OCI-LY7 (cell line): Measurements from ENCODE around the gene GNB5. TPM values are rescaled to one million over a fixed set of nuclear protein-coding genes. Genes with fewer than 3 reads are reported as not detected.

ENCODE experiments used
- small RNA-seq: library from RNA; depleted of rRNA; stranded (forward); fragments of <200 nt; gene quantifications from one replicate; pipeline ENCODE3, GENCODE V24; 2014
- total RNA-seq, 2 experiments: library from RNA; depleted of rRNA in 1 of 2; stranded (reverse); fragments of >200 nt in 1 of 2; shearing (Covaris generic) in 1 of 2; gene quantifications; 2 replicates each; pipeline ENCODE4 v1.2.3, GENCODE V29; 2014 to 2022

Gene GNB5
- total RNA-seq, 2 experiments from 2014 or later = 49.0 to 53.9 TPM

Small RNA genes lying within 50 kb of the gene (small RNA-seq; reads per million reads assigned to genes)
- gene RF00019 = not detected

Other genes starting within 250 kb of the GNB5 start
- gene LEO1, start 219.6 kb downstream of the GNB5 start, total RNA-seq (2014; rRNA removed; shearing (Covaris generic)) = 22.0 and 43.0 TPM in 2 replicates
- gene LEO1, start 219.6 kb downstream of the GNB5 start, total RNA-seq (2022) = 27.8 and 34.4 TPM in 2 replicates
- gene MAPK6, start 172.2 kb downstream of the GNB5 start, total RNA-seq (2014; rRNA removed; shearing (Covaris generic)) = 19.8 and 25.9 TPM in 2 replicates
- 49.7 and 51.1 TPM in 2 replicates for gene MAPK6, start 172.2 kb downstream of the GNB5 start, total RNA-seq (2022)
- not detected in 2 replicates for gene BCL2L10, start 78.6 kb downstream of the GNB5 start, total RNA-seq (2014; rRNA removed; shearing (Covaris generic))
- gene BCL2L10, start 78.6 kb downstream of the GNB5 start, total RNA-seq (2022) = not detected in 2 replicates
- 1.6 and 2.1 TPM in 2 replicates for gene MYO5C, start 104.4 kb upstream of the GNB5 start, total RNA-seq (2014; rRNA removed; shearing (Covaris generic))
- 4.1 and 5.6 TPM in 2 replicates for gene MYO5C, start 104.4 kb upstream of the GNB5 start, total RNA-seq (2022)